SK-N-SH (cell line): ENCODE data around the gene CHRNG. TPM values are rescaled to one million over a fixed set of nuclear protein-coding genes. Genes with fewer than 3 reads are reported as not detected.

Source experiments
- CTCF ChIA-PET: fragments of 300-600, 350-600 bp; formaldehyde crosslinking; extraction: SDS; loops from one replicate; lab custom pipeline; 2021; lab: Yijun Ruan, JAX
- POLR2A ChIA-PET: fragments of 350-600 bp; sonication (Branson Sonifier 250); formaldehyde crosslinking; extraction: SDS; loops from one replicate; lab custom pipeline; 2020; ENCODE audit warnings: antibody characterized with exemption, inconsistent platforms; lab: Yijun Ruan, JAX
- DNase-seq: peaks from one replicate; pipeline ENCODE4 v3.0.0; 2012
- H2AFZ ChIP-seq: fragments of 200-600 bp; sonication (generic); 2 replicates; pipeline ENCODE4 v1.8.1; 2016; ENCODE audit warnings: antibody characterized with exemption, mild to moderate bottlenecking, low read depth
- H3F3A ChIP-seq: fragments of 200-600 bp; sonication (generic); replicated peaks from 2 replicates; pipeline ENCODE3; 2016; ENCODE audit warnings: antibody characterized with exemption, mild to moderate bottlenecking; ENCODE audit not compliant: insufficient read depth
- H3K27ac ChIP-seq, 2 experiments: fragments of 200-500 bp in 1 of 2; fragments of 200-600 bp in 1 of 2; sonication (Bioruptor generic) in 1 of 2; sonication (generic), shearing (Covaris generic) in 1 of 2; 2 replicates each; pipeline versions ENCODE4 v1.5.1 to v1.6.1; 2014 to 2016; ENCODE audit warnings: low read depth in 2 of 2, inconsistent platforms in 1 of 2, low read length in 1 of 2, mild to moderate bottlenecking in 1 of 2, mixed read lengths in 1 of 2
- H3K27me3 ChIP-seq: fragments of 200-600 bp; sonication (generic), shearing (Covaris generic); 2 replicates; pipeline ENCODE4 v1.6.1; 2016; ENCODE audit warnings: mixed run types; ENCODE audit not compliant: insufficient read depth
- H3K36me3 ChIP-seq, 2 experiments: fragments of 200-500 bp in 1 of 2; fragments of 200-600 bp in 1 of 2; sonication (Bioruptor generic) in 1 of 2; sonication (generic) in 1 of 2; replicated peaks in 1 of 2; 2 replicates each; pipeline versions ENCODE3 to v1.5.1; 2014 to 2016; ENCODE audit warnings: low read length in 1 of 2, mild to moderate bottlenecking in 1 of 2; ENCODE audit not compliant: insufficient read depth in 2 of 2, control insufficient read depth in 1 of 2
- H3K4me1 ChIP-seq, 2 experiments: fragments of 200-500 bp in 1 of 2; fragments of 200-600 bp in 1 of 2; sonication (Bioruptor generic) in 1 of 2; sonication (generic), shearing (Covaris generic) in 1 of 2; 2 replicates each; pipeline versions ENCODE4 v1.5.1 to v1.6.1; 2014 to 2016; ENCODE audit warnings: low read depth in 1 of 2, low read length in 1 of 2, mixed run types in 1 of 2; ENCODE audit not compliant: insufficient read depth in 2 of 2, control insufficient read depth in 1 of 2
- H3K4me2 ChIP-seq: fragments of 200-600 bp; sonication (generic), shearing (Covaris generic); 2 replicates; pipeline ENCODE4 v1.6.1; 2017; ENCODE audit warnings: mixed run types
- H3K4me3 ChIP-seq, 2 experiments: fragments of 200-500 bp in 1 of 2; fragments of 200-600 bp in 1 of 2; sonication (Bioruptor generic) in 1 of 2; sonication (generic), shearing (Covaris generic) in 1 of 2; 2 replicates each; pipeline versions ENCODE4 v1.5.1 to v1.8.1; 2014 to 2016; ENCODE audit warnings: low read depth in 2 of 2, inconsistent platforms in 1 of 2, low read length in 1 of 2, mild to moderate bottlenecking in 1 of 2, mixed read lengths in 1 of 2, moderate library complexity in 1 of 2
- H3K79me2 ChIP-seq: fragments of 200-600 bp; sonication (generic); 2 replicates; pipeline ENCODE4 v1.8.1; 2017; ENCODE audit warnings: mild to moderate bottlenecking; ENCODE audit not compliant: insufficient read depth
- H3K9ac ChIP-seq: fragments of 200-600 bp; sonication (generic); 2 replicates; pipeline ENCODE4 v1.6.1; 2017; ENCODE audit warnings: mixed run types
- H3K9me2 ChIP-seq: fragments of 200-600 bp; sonication (generic); 2 replicates; pipeline ENCODE4 v1.6.1; 2017; ENCODE audit warnings: mixed run types
- H3K9me3 ChIP-seq: fragments of 200-600 bp; sonication (generic); 2 replicates; pipeline ENCODE4 v1.6.1; 2017; ENCODE audit warnings: mixed run types, mild to moderate bottlenecking, moderate library complexity
- H4K20me1 ChIP-seq: fragments of 200-600 bp; sonication (generic); 2 replicates; pipeline ENCODE4 v1.6.1; 2017; ENCODE audit warnings: mild to moderate bottlenecking, mixed run types; ENCODE audit not compliant: insufficient read depth
- CHD2 ChIP-seq: fragments of 150-350 bp; IDR thresholded peaks from 2 replicates; pipeline ENCODE4 v1.6.1; 2018; ENCODE audit warnings: low read length; ENCODE audit not compliant: partially characterized antibody
- CTCF ChIP-seq: fragments of 200-600 bp; sonication (generic); IDR thresholded peaks from 2 replicates; pipeline ENCODE4 v1.6.1; 2017; ENCODE audit warnings: antibody characterized with exemption, mild to moderate bottlenecking, moderate library complexity
- EZH2phosphoT487 ChIP-seq: fragments of 200-600 bp; sonication (generic); IDR thresholded peaks from 2 replicates; pipeline ENCODE4 v1.6.1; 2017; ENCODE audit warnings: low read depth, mixed run types, mild to moderate bottlenecking, antibody characterized with exemption, moderate library complexity, borderline replicate concordance
- GABPA ChIP-seq: IDR thresholded peaks from 2 replicates; pipeline ENCODE4 v1.4.0; 2012; ENCODE audit warnings: low read depth, mild to moderate bottlenecking
- GATA2 ChIP-seq: sonication (generic); formaldehyde crosslinking; IDR thresholded peaks from 2 replicates; pipeline ENCODE4 v1.5.0; 2020; ENCODE audit warnings: mild to moderate bottlenecking, missing genetic modification reagents
- IRF3 ChIP-seq: fragments of 150-350 bp; IDR thresholded peaks from 2 replicates; pipeline ENCODE4 v1.6.1; 2016; ENCODE audit warnings: mild to moderate bottlenecking, low read depth, low read length
- MAX ChIP-seq: IDR thresholded peaks from 2 replicates; pipeline ENCODE4 v1.4.0; 2012; ENCODE audit warnings: low read depth
- MEF2A ChIP-seq: IDR thresholded peaks from 2 replicates; pipeline ENCODE4 v1.4.0; 2012; ENCODE audit warnings: low read depth, borderline replicate concordance
- PBX3 ChIP-seq: IDR thresholded peaks from 2 replicates; pipeline ENCODE4; 2012
- RAD21 ChIP-seq: IDR thresholded peaks from 2 replicates; pipeline ENCODE4 v1.6.1; 2012; ENCODE audit warnings: mild to moderate bottlenecking, low read length
- RCOR1 ChIP-seq: fragments of 150-350 bp; IDR thresholded peaks from 2 replicates; pipeline ENCODE4 v1.6.1; 2017; ENCODE audit warnings: antibody characterized with exemption, low read length
- REST ChIP-seq: IDR thresholded peaks from 2 replicates; pipeline ENCODE4 v1.6.1; 2012; ENCODE audit warnings: mild to moderate bottlenecking, low read depth, low read length, moderate library complexity
- RXRA ChIP-seq: IDR thresholded peaks from 2 replicates; pipeline ENCODE4 v1.4.0; 2012; ENCODE audit warnings: low read depth, mild to moderate bottlenecking, borderline replicate concordance
- SIN3A ChIP-seq: IDR thresholded peaks from 2 replicates; pipeline ENCODE4 v1.6.1; 2012; ENCODE audit warnings: low read depth, mild to moderate bottlenecking, low read length, moderate library complexity, borderline replicate concordance
- SMC3 ChIP-seq: IDR thresholded peaks from 2 replicates; pipeline ENCODE4 v1.6.1; 2012; ENCODE audit warnings: low read depth, low read length, improper control_type of control experiment
- TAF1 ChIP-seq: IDR thresholded peaks from 2 replicates; pipeline ENCODE4 v1.6.1; 2012; ENCODE audit warnings: low read depth, mild to moderate bottlenecking, low read length, moderate library complexity, borderline replicate concordance
- TCF12 ChIP-seq: IDR thresholded peaks from 2 replicates; pipeline ENCODE4 v1.4.0; 2012
- YY1 ChIP-seq: IDR thresholded peaks from 2 replicates; pipeline ENCODE4 v1.4.0; 2012; ENCODE audit warnings: low read depth, mild to moderate bottlenecking
- ZBTB33 ChIP-seq: IDR thresholded peaks from 2 replicates; pipeline ENCODE4 v1.4.0; 2012; ENCODE audit warnings: low read depth, borderline replicate concordance
- WGBS: methylation state at CpG from one replicate; pipeline ENCODE4 v1.1.6; 2017; ENCODE audit warnings: low lambda C conversion rate; 5-methylcytosine and 5-hydroxymethylcytosine counted together
- polyA plus RNA-seq, 3 experiments: library from polyadenylated mRNA; depleted of rRNA; stranded (reverse); fragments of >200 nt; gene quantifications; 2 replicates each; pipeline ENCODE4 v1.2.3, GENCODE V29; 2012

Gene CHRNG
- polyA plus RNA-seq, 1 of the 3 experiments (the other 2 are of a cell fraction), result not detected

GRCh38 chr2:232522623-232523401, 16.7 kb upstream of the CHRNG start:
- POLR2A ChIA-PET, result no interaction called here
- CTCF ChIA-PET, result interaction anchor here (0.6 to 9.7 kb wide), 52 partner anchors 10 to 920 kb away, joined by 3 to 196 read pairs (median 4); partner anchors contain the start of genes EIF4E2 and TIGD1

More at GRCh38 chr2:232522623-232523401, 16.7 kb upstream of the CHRNG start:
- WGBS, result 33% methylated on average over 22 of the region's 46 CpGs
- no peak for TF ChIP-seq SIN3A
- TF ChIP-seq RXRA, result no peak
- TF ChIP-seq PBX3, result no peak
- no peak for TF ChIP-seq RAD21
- no peak for TF ChIP-seq CTCF
- no peak for TF ChIP-seq EZH2phosphoT487
- TF ChIP-seq TCF12, result no peak
- no peak for TF ChIP-seq MAX
- no peak for TF ChIP-seq SMC3
- no peak for TF ChIP-seq GABPA
- no peak for TF ChIP-seq REST
- TF ChIP-seq YY1, result no peak
- TF ChIP-seq TAF1, result no peak
- no peak for TF ChIP-seq CHD2
- TF ChIP-seq GATA2 (CRISPR knock-in tag), result no peak
- TF ChIP-seq IRF3, result no peak
- TF ChIP-seq MEF2A, result no peak
- TF ChIP-seq RCOR1, result no peak
- TF ChIP-seq ZBTB33, result no peak
- TF ChIP-seq, all 33 proteins: peak for 0
- Histone ChIP-seq H3K36me3 (no peaks in the 10 kb centered on the region), H3K9ac (no peak overlapping the region), H3K79me2 (no peaks in the 10 kb centered on the region), H3K9me2 (no peaks in the 10 kb centered on the region), H3F3A (no peaks in the 10 kb centered on the region), H3K4me3 (no peak overlapping the region; a peak in 1 of 4 replicates), H3K27ac (no peak overlapping the region), H3K4me1 (peaks cover 0 to 23% of the 10 kb centered on the region in 2 experiments; a peak in 1 of 4 replicates), H3K27me3 (peaks cover 29% of the 10 kb centered on the region), H3K9me3 (no peaks in the 10 kb centered on the region), H4K20me1 (no peaks in the 10 kb centered on the region), H2AFZ (no peak overlapping the region), H3K4me2 (peak overlapping the region; percentile 65; the same call in 1 of the 2 replicates)
- DNase-seq, result no peak
